Hepatocyte (in vitro differentiated cells): ENCODE measurements around the gene C6orf89.
"Not testable (repeated sequence)": the region's sequence is repeated elsewhere in the genome, so short reads cannot be mapped to it uniquely, and the experiment has no call there.

ENCODE experiments used
- EZH2 ChIP-seq: fragments of 200-600 bp; sonication (generic); IDR thresholded peaks from 2 replicates; pipeline ENCODE4 v1.6.1; 2016; ENCODE audit warnings: antibody characterized with exemption, mild to moderate bottlenecking, borderline replicate concordance
- EZH2phosphoT487 ChIP-seq: fragments of 200-600 bp; sonication (generic); IDR thresholded peaks from one replicate; pipeline ENCODE4 v1.6.1; 2018; ENCODE audit warnings: antibody characterized with exemption, mild to moderate bottlenecking, low read depth, moderate library complexity; ENCODE audit not compliant: unreplicated experiment, severe bottlenecking
- TF ChIP-seq, protein P1 (sequence below): fragments of 200-600 bp; sonication (generic); IDR thresholded peaks from 2 replicates; pipeline ENCODE4 v1.5.1; 2016; ENCODE audit warnings: antibody characterized with exemption, mild to moderate bottlenecking; ENCODE audit not compliant: poor library complexity

DNA sequence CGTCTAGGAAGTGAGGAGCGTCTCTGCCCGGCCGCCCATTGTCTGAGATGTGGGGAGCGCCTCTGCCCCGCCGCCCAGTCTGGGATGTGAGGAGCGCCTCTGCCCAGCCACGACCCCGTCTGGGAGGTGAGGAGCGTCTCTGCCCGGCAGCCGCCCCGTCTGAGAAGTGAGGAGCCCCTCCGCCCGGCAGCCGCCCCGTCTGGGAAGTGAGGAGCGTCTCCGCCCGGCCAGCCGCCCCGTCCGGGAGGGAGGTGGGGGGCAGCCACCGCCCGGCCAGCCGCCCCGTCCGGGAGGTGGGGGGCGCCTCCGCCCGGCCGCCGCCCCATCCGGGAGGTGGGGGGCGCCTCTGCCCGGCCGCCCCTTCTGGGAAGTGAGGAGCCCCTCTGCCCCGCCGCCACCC lies 55.8 kb downstream of the C6orf89 start:
- TF ChIP-seq, protein P1, sequence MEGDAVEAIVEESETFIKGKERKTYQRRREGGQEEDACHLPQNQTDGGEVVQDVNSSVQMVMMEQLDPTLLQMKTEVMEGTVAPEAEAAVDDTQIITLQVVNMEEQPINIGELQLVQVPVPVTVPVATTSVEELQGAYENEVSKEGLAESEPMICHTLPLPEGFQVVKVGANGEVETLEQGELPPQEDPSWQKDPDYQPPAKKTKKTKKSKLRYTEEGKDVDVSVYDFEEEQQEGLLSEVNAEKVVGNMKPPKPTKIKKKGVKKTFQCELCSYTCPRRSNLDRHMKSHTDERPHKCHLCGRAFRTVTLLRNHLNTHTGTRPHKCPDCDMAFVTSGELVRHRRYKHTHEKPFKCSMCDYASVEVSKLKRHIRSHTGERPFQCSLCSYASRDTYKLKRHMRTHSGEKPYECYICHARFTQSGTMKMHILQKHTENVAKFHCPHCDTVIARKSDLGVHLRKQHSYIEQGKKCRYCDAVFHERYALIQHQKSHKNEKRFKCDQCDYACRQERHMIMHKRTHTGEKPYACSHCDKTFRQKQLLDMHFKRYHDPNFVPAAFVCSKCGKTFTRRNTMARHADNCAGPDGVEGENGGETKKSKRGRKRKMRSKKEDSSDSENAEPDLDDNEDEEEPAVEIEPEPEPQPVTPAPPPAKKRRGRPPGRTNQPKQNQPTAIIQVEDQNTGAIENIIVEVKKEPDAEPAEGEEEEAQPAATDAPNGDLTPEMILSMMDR = not testable (repeated sequence)
- not testable (repeated sequence) for TF ChIP-seq EZH2phosphoT487, EZH2
